Endothelial cell of umbilical vein (primary cell): ENCODE results near the gene SLC25A44.

ENCODE experiments used
- EZH2 ChIP-seq: IDR thresholded peaks from 2 replicates; pipeline ENCODE4 v1.6.1; 2012; ENCODE audit warnings: borderline replicate concordance, low read depth, mild to moderate bottlenecking, moderate library complexity, low read length, inconsistent platforms; ENCODE audit not compliant: severe bottlenecking
- GATA2 ChIP-seq: IDR thresholded peaks from 2 replicates; pipeline ENCODE4 v1.7.0; 2011; ENCODE audit warnings: low read depth, mild to moderate bottlenecking, moderate library complexity, mixed read lengths, low read length; ENCODE audit not compliant: insufficient read length, insufficient read depth
- POLR2A ChIP-seq: IDR thresholded peaks from 2 replicates; pipeline ENCODE4 v1.6.1; 2012; ENCODE audit warnings: low read depth, mild to moderate bottlenecking, control low read depth, low read length
- POLR2AphosphoS5 ChIP-seq: IDR thresholded peaks from 2 replicates; pipeline ENCODE4 v1.6.1; 2012; ENCODE audit warnings: low read depth, mild to moderate bottlenecking, control low read depth, low read length, moderate library complexity; ENCODE audit not compliant: insufficient read depth
- TF ChIP-seq, protein P1 (sequence below), 2 donors: IDR thresholded peaks; 1 replicate in 1 of 2; 2 replicates in 1 of 2; pipeline ENCODE4 v1.5.1; 2011; ENCODE audit warnings: low read length in 2 of 2, mild to moderate bottlenecking in 2 of 2, moderate library complexity in 2 of 2, control low read depth in 1 of 2, inconsistent platforms in 1 of 2, low read depth in 1 of 2; ENCODE audit not compliant: insufficient read depth in 1 of 2; ENCODE audit errors: extremely low read depth in 1 of 2

DNA sequence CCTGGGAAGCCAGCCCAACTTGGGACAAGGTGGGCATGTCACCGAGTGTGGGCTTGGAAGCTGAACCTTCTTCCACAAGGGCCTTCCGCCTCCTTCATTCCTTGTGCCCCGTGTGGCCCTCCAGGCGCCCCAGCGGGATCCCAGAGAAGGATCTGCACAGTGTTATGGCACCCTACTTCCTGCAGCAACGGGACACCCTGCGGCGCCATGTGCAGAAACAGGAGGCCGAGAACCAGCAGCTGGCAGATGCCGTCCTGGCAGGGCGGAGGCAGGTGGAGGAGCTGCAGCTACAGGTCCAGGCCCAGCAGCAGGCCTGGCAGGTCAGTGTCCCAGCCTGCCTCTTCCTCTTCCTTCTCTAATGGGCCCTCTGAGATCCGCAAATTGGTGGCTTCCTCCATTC lies 42.3 kb downstream of the SLC25A44 start:
- TF ChIP-seq GATA2 (no peak), POLR2A (no peak), POLR2AphosphoS5 (no peak), EZH2 (no peak)
- TF ChIP-seq, protein P1, sequence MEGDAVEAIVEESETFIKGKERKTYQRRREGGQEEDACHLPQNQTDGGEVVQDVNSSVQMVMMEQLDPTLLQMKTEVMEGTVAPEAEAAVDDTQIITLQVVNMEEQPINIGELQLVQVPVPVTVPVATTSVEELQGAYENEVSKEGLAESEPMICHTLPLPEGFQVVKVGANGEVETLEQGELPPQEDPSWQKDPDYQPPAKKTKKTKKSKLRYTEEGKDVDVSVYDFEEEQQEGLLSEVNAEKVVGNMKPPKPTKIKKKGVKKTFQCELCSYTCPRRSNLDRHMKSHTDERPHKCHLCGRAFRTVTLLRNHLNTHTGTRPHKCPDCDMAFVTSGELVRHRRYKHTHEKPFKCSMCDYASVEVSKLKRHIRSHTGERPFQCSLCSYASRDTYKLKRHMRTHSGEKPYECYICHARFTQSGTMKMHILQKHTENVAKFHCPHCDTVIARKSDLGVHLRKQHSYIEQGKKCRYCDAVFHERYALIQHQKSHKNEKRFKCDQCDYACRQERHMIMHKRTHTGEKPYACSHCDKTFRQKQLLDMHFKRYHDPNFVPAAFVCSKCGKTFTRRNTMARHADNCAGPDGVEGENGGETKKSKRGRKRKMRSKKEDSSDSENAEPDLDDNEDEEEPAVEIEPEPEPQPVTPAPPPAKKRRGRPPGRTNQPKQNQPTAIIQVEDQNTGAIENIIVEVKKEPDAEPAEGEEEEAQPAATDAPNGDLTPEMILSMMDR (IDR thresholded peaks at IDR 0.05; ENCODE audit: extremely low read depth in 1 of 2, insufficient read depth in 1 of 2, low read depth in 1 of 2, low read length in 2 of 2), result no peak
